ENCODE data around the gene GLMN.
"Not testable (repeated sequence)": the region's sequence is repeated elsewhere in the genome, so short reads cannot be mapped to it uniquely, and the experiment has no call there.

GLMN gene

DNA sequence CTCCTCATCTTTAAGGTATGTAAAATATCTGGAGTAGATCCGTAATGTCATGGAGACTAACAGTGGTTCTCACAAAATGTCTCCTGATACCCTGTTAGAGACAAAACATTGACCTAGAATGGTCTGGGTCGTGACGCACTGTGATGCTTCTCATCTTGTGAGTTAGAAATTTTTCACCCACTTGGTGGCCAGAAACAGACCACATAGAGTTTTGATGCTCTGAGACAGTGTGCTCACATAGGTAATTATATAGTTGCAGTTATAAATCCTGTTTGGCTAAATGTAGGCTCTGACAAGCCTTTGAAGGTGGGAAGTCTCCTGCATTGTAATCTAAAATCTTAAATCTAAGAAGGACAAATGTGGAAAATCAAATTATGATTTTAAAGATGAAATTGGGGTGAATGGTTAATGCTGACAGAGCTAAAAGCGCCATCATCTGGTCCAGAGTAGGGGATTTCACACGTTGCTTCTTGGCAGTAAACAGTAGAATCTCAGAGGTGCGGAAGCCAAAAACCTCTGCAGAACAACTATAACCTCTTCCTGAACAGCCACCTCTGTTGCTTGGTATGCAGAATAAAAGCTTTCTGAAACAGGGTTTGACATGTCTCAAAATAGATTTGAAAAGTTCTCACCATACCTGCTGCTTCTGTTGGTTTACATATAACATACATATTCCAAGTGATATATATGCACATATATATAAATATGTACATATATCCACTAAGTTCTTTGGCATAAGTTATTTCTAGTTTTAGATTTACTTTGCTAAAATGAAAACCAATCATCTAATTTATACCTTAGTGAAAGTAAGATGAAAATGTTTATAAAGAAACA, 17.2 kb upstream of the GLMN start:
- no peak for DNase-seq (ENCODE audit: low spot score in 2 of 2)
- H3K27me3 ChIP-seq (ENCODE audit: low read depth) = no peaks in the 10 kb centered on the region
- H3K4me3 ChIP-seq = no peak overlapping the region
- H3K9me3 ChIP-seq = no peaks in the 10 kb centered on the region
- in situ Hi-C loops (cut with MboI; ENCODE audit: low sequenced_read_pairs) = loop anchor here (25.0 kb wide), 1 partner anchor 296 kb away; no protein-coding TSS in a partner anchor
- H3K36me3 ChIP-seq (replicated peaks) = peaks cover 3% of the 10 kb centered on the region
- H3K4me1 ChIP-seq = no peaks in the 10 kb centered on the region

DNA sequence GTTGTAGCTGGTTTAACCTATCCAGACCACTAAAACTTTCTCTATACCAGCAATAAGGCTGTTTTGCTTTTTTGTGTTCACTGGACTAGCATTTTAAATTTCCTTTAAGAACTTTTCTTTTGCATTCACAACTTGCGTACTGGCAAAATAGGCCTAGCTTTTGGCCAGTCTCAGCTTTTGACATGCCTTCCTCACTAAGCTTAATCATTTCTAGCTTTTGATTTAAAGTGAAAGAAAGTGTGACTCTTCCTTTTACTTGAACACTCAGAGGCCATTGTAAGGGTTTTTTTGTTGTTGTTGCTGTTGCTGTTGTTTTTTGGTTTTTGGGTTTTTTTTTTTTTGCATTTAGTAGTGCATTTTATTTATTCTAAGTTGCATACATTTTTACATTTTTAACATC, 15.2 kb upstream of the GLMN start:
- H3K36me3 ChIP-seq (replicated peaks) = peaks cover 3% of the 10 kb centered on the region
- H3K4me1 ChIP-seq = no peaks in the 10 kb centered on the region
- H3K27me3 ChIP-seq (ENCODE audit: low read depth) = no peaks in the 10 kb centered on the region
- in situ Hi-C loops (cut with MboI; ENCODE audit: low sequenced_read_pairs) = loop anchor here (25.0 kb wide), 1 partner anchor 298 kb away; no protein-coding TSS in a partner anchor
- DNase-seq (ENCODE audit: low spot score in 2 of 2) = no peak
- H3K4me3 ChIP-seq = no peak overlapping the region
- no peaks in the 10 kb centered on the region for H3K9me3 ChIP-seq

DNA sequence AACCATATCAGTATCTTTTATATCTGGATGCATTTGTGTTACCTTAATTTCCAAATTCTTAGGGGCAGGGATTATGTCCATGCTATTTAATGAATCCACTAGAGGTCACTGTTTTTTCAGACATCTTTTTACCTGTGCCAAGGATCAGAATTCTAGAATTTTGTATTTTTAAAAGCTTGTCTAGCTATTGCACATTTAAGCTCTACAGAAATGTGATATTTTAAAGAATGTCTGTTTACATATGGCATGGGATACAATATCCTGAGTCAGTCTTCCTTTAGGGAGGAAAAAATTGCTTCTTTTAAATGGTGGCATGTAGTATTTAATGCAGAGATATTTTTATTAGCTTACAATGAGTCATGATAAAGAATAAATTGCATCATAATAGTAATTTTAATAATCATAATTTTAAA, 11.4 kb upstream of the GLMN start:
- in situ Hi-C loops (cut with MboI; ENCODE audit: low sequenced_read_pairs) = loop anchor here (25.0 kb wide), 1 partner anchor 302 kb away; no protein-coding TSS in a partner anchor
- peaks cover 9% of the 10 kb centered on the region for H3K36me3 ChIP-seq (replicated peaks)
- H3K27me3 ChIP-seq (ENCODE audit: low read depth) = no peaks in the 10 kb centered on the region
- peak in 1 of 2 experiments; percentile 20 for DNase-seq (ENCODE audit: low spot score in 2 of 2)
- H3K4me1 ChIP-seq = no peaks in the 10 kb centered on the region
- H3K4me3 ChIP-seq = no peak overlapping the region
- H3K9me3 ChIP-seq = no peaks in the 10 kb centered on the region

DNA sequence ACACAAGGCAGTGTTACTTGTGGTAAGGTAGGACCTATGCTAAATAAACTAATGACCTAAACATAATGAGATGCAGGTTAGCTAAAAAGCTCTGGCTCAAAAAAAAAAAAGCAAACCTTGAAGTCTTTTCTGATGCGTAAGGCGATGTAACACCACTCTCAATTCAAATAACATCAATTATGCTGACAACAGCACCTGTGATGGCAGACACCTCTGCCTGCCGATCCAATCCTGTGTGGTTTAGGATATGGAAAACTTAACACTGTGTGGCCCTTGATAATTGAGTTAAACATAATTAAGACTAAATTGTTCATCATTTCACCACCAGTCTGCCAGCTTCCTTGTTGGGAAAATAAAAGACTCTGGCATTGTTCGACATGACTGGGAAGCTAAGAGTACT, 9.2 kb upstream of the GLMN start:
- in situ Hi-C loops (cut with MboI; ENCODE audit: low sequenced_read_pairs) = loop anchor here (25.0 kb wide), 1 partner anchor 304 kb away; no protein-coding TSS in a partner anchor
- Histone ChIP-seq H3K36me3 (replicated peaks) (peaks cover 17% of the 10 kb centered on the region), H3K4me1 (no peaks in the 10 kb centered on the region), H3K27me3 (ENCODE audit: low read depth) (no peaks in the 10 kb centered on the region), H3K9me3 (no peaks in the 10 kb centered on the region), H3K4me3 (no peak overlapping the region)
- DNase-seq (ENCODE audit: low spot score in 2 of 2) = no peak

DNA sequence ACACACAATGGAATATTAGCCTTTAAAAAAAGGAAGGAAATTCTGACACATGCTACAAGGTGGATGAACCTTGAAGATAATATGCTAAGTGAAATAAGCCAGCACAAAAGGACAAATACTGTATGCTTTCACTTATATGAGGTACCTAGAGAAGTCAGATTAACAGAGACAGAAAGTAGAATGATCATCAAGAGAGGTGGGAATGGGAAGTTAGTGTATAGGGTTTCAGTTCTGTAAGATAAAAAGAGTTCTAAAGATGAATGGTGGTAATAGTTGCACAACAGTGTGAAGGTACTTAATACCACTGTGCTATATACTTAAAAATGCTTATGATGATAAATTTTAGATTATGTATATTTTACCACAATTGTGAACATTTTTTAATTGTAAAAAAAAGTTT, 7.2 kb upstream of the GLMN start:
- Histone ChIP-seq H3K9me3 (no peaks in the 10 kb centered on the region), H3K4me3 (no peak overlapping the region), H3K36me3 (replicated peaks) (peaks cover 14% of the 10 kb centered on the region), H3K4me1 (peaks cover 10% of the 10 kb centered on the region), H3K27me3 (ENCODE audit: low read depth) (no peaks in the 10 kb centered on the region)
- in situ Hi-C loops (cut with MboI; ENCODE audit: low sequenced_read_pairs) = loop anchor here (25.0 kb wide), 1 partner anchor 306 kb away; no protein-coding TSS in a partner anchor
- DNase-seq (ENCODE audit: low spot score in 2 of 2) = no peak

DNA sequence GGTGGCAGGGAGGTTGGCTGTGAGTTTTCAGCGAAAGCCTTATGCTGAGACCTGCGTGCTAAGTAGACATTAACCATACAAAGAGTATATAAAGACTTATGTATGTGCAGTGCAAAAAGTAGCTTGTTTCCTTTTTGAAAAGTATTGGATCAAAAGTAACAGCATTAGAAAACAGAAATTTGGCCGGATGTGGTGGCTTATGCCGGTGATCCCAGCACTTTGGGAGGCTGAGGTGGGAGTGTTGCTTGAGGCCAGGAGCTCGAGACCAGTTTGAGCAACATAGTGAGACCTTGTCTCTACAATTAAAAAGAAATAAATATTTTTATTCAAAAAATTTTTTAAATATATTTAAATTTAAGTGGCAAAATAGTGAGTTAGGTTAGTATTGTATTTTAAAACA, 2.2 kb upstream of the GLMN start:
- peak; percentile 44 to 52 for DNase-seq (ENCODE audit: low spot score in 2 of 2)
- Histone ChIP-seq H3K9me3 (no peaks in the 10 kb centered on the region), H3K4me1 (peaks cover 19% of the 10 kb centered on the region), H3K36me3 (replicated peaks) (peaks cover 16% of the 10 kb centered on the region), H3K4me3 (peak overlapping the region; percentile 83; the same call in 1 of the 2 replicates), H3K27me3 (ENCODE audit: low read depth) (no peaks in the 10 kb centered on the region)
- in situ Hi-C loops (cut with MboI; ENCODE audit: low sequenced_read_pairs) = loop anchor here (25.0 kb wide), 1 partner anchor 311 kb away; no protein-coding TSS in a partner anchor

DNA sequence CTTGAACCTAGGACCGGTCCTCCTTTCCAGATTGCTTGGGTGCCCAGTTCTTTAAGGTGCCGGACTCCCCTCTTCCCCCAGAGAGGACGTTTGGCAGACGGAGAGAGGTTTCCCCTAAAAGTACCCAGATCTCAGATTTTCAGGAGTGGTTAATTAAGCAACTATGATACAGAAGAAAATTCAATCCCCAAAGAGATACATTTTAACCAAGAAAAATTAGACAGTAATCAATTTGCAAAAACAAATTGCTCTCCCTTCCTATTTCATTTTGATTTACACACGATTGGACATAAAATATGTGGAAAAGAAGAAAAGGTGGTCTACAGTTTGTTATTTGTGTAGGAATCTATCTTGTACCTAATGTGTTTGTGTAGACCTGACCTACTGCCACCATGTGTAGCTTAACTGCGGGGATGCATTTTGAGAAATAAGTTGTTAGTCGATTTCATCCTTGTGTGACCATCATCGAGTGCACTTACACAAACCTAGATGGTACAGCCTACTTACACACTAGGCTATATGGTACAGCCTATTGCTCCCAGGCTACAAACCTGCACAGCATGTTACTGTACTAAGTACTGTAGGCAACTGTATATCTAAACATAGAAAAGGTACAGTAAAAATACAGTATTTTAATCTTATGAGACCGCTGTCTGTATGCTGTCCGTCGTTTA, 827 bp upstream of the GLMN start:
- peaks cover 19% of the 10 kb centered on the region for H3K4me1 ChIP-seq
- H3K4me3 ChIP-seq = peak overlapping the region; percentile 83
- DNase-seq (ENCODE audit: low spot score in 2 of 2) = peak in 1 of 2 experiments; percentile 19
- H3K36me3 ChIP-seq (replicated peaks) = peaks cover 12% of the 10 kb centered on the region
- in situ Hi-C loops (cut with MboI; ENCODE audit: low sequenced_read_pairs) = loop anchor here (25.0 kb wide), 2 partner anchors 313 to 787 kb away; partner anchors contain the start of gene CDC7
- no peaks in the 10 kb centered on the region for H3K27me3 ChIP-seq (ENCODE audit: low read depth)
- H3K9me3 ChIP-seq = no peaks in the 10 kb centered on the region

DNA sequence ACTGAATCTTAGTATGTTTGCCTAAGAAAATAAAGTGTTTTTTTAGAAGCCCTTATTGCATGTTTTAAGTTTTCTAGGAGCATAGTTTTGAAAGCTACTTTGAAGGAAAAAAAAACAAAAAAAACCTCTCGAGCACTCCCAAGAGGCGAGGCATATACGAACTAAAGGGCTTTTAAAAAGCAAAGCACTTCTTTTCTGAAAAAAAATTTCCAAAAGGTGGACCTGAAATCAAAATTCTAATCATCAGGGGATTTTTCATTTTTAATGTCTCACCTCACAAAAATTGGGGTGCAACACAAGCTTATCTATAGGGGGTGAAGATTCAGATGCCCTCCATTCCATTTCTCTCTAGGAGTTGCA, 594 bp downstream of the GLMN start:
- Histone ChIP-seq H3K9me3 (no peaks in the 10 kb centered on the region), H3K27me3 (ENCODE audit: low read depth) (no peaks in the 10 kb centered on the region), H3K4me1 (peaks cover 19% of the 10 kb centered on the region), H3K4me3 (peak overlapping the region; percentile 83), H3K36me3 (replicated peaks) (peaks cover 9% of the 10 kb centered on the region)
- DNase-seq (ENCODE audit: low spot score in 2 of 2) = no peak
- in situ Hi-C loops (cut with MboI; ENCODE audit: low sequenced_read_pairs) = loop anchor here (25.0 kb wide), 1 partner anchor 786 kb away; the partner anchor contains the start of gene CDC7

DNA sequence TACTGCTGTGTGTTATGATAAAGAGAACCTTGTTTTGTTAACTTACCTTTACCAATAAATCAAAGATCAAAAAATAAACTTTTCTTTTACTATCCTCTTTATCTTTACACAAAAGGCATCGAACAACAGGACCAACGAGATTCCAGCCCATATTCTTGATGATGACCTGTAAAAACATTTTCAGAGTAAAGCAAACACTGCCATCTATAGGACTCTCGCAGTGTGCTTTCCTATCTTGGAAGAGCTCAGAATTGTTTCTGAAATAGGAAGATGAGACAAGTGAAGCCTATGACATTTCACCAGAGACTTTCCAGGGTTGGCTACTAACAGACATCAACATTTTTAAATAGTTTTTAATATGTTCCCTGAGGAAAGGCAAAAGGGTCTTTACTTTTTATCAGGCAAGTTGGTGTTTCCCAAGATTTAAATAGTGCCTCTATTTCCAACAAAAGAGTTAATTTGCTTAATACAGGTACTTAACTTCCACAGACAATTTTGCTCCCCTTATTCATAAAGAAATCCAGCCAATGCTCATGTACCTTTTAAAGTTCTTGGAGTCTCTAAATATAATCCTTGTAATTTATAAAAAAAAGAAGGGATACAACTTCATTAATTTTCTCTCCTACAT, 7.3 kb downstream of the GLMN start:
- in situ Hi-C loops (cut with MboI; ENCODE audit: low sequenced_read_pairs) = loop anchor here (25.0 kb wide), 1 partner anchor 779 kb away; the partner anchor contains the start of gene CDC7
- no peaks in the 10 kb centered on the region for H3K27me3 ChIP-seq (ENCODE audit: low read depth)
- no peaks in the 10 kb centered on the region for H3K9me3 ChIP-seq
- no peak overlapping the region for H3K4me3 ChIP-seq
- H3K4me1 ChIP-seq = 0 out of 2 replicates have a peak, but pooled peaks cover 2% of the 10 kb centered on the region
- peaks cover 6% of the 10 kb centered on the region for H3K36me3 ChIP-seq (replicated peaks)
- peak; percentile 19 to 68 for DNase-seq (ENCODE audit: low spot score in 2 of 2)

DNA sequence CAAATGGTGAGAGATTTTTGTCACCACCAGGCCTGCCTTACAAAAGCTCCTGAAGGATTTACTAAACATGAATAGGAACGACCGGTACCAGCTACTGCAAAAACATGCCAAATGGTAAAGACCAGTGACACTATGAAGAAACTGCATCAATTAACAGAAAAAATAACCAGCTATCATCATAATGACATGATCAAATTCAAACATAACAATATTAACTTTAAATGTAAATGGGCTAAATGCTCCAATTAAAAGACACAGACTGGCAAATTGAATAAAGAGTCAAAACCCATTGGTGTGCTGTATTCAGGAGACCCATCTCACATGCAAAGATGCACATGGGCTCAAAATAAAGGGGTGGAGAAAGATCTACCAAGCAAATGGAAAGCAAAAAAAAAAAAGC, 17.4 kb downstream of the GLMN start:
- H3K4me1 ChIP-seq; H3K9me3 ChIP-seq; H3K36me3 ChIP-seq (replicated peaks); DNase-seq (ENCODE audit: low spot score in 2 of 2); H3K27me3 ChIP-seq (ENCODE audit: low read depth); H3K4me3 ChIP-seq: not testable (repeated sequence)
- in situ Hi-C loops (cut with MboI; ENCODE audit: low sequenced_read_pairs) = loop anchor here (25.0 kb wide), 1 partner anchor 769 kb away; the partner anchor contains the start of gene CDC7

DNA sequence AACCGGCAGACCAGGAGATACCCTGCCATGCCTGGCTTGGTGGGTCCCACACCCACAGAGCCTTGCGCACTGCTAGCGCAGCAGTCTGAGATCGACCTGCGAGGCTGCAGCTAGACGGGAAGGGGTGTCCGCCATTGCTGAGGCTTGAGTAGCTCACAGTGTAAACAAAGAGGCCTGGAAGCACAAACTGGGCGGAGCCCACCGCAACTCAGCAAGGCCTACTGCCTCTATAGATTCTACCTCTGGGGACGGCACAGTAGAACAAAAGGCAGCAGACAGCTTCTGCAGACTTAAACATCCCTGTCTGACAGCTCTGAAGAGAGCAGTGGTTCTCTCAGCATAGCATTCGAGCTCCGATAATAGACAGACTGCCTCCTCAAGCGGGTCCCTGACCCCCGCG, 19.0 kb downstream of the GLMN start:
- H3K36me3 ChIP-seq (replicated peaks); H3K4me3 ChIP-seq; H3K9me3 ChIP-seq; DNase-seq (ENCODE audit: low spot score in 2 of 2); H3K27me3 ChIP-seq (ENCODE audit: low read depth); H3K4me1 ChIP-seq: not testable (repeated sequence)
- in situ Hi-C loops (cut with MboI; ENCODE audit: low sequenced_read_pairs) = loop anchor here (25.0 kb wide), 1 partner anchor 767 kb away; the partner anchor contains the start of gene CDC7

DNA sequence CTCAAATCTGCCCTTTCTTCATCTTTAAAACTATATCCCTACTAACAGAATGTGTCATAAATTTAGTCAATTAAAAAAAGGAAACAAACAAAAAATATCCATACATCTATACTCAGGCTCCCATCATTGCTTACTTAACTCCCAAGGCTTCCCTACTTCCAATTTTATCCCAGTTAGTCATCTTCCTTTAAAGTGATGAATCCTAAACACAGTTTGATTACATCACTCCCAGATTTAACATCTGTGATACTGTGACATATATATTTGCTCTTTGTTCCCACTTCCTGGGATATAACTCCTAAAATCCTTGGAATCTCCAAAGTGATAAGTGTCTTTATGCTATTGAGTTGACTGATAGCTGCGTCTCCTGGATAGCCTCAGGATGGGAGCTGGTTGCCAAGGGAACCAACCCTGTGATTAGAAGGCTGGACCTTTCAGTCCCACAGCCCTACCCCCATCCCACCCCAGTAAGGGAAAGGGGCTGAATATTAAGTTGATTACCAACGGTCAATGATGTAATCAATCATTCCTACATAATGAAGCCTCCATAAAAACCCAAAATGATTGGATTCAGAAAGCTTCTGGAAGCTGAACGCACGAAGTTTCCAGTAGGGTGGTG, 21.6 kb downstream of the GLMN start:
- no peaks in the 10 kb centered on the region for H3K27me3 ChIP-seq (ENCODE audit: low read depth)
- DNase-seq (ENCODE audit: low spot score in 2 of 2) = no peak
- H3K4me3 ChIP-seq = no peak overlapping the region
- in situ Hi-C loops (cut with MboI; ENCODE audit: low sequenced_read_pairs) = loop anchor here (25.0 kb wide), 1 partner anchor 765 kb away; the partner anchor contains the start of gene CDC7
- H3K9me3 ChIP-seq = no peaks in the 10 kb centered on the region
- H3K36me3 ChIP-seq (replicated peaks) = no peaks in the 10 kb centered on the region; the same call in 1 of the 2 replicates
- H3K4me1 ChIP-seq = no peaks in the 10 kb centered on the region

DNA sequence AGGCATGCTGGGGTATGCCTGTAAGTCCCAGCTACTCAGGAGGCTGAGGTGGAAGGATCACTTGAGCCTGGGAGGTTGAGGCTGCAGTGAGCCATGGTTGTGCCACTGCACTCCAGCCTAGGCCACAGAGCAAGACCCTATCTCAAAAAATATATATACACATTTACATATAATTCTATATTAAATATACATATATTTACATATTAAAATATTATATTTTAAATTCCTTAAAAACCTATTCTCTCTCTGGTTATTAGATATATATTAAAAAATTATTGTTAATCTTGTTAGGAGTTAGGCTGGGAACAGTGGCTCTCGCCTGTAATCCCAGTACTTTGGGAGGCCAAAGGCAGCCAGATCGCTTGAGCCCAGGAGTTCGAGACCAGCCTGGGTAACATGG, 22.7 kb downstream of the GLMN start:
- H3K36me3 ChIP-seq (replicated peaks) = no peaks in the 10 kb centered on the region; the same call in 1 of the 2 replicates
- H3K27me3 ChIP-seq (ENCODE audit: low read depth) = no peaks in the 10 kb centered on the region
- no peaks in the 10 kb centered on the region for H3K4me1 ChIP-seq
- in situ Hi-C loops (cut with MboI; ENCODE audit: low sequenced_read_pairs) = loop anchor here (25.0 kb wide), 1 partner anchor 764 kb away; the partner anchor contains the start of gene CDC7
- DNase-seq (ENCODE audit: low spot score in 2 of 2) = no peak
- H3K9me3 ChIP-seq = no peaks in the 10 kb centered on the region
- H3K4me3 ChIP-seq = no peak overlapping the region

Data from HAP-1 (cell line).